Dermis microvascular lymphatic vessel endothelial cell (primary cell): ENCODE measurements around the gene DEUP1. TPM values are rescaled to one million over a fixed set of nuclear protein-coding genes. Genes with fewer than 3 reads are reported as not detected.

Experiments
- DNase-seq, 2 donors: peaks; one replicate each; pipeline versions ENCODE4 v3.0.0 to v3.0.0-alpha.2; 2010; ENCODE audit warnings: low read depth in 2 of 2
- total RNA-seq: library from RNA; depleted of rRNA; stranded (reverse); fragments of >200 nt; gene quantifications from 2 replicates; pipeline ENCODE4 v1.2.1, GENCODE V29; 2014

DEUP1 gene
- total RNA-seq, 1 donor from 2014 or later, result not detected

GRCh38 chr11:93477684-93478234, 147.2 kb downstream of the DEUP1 start:
- peak in 1 of 2 donors; percentile 33 for DNase-seq

GRCh38 chr11:93478841-93479240, 148.3 kb downstream of the DEUP1 start:
- DNase-seq, result no peak

DNA sequence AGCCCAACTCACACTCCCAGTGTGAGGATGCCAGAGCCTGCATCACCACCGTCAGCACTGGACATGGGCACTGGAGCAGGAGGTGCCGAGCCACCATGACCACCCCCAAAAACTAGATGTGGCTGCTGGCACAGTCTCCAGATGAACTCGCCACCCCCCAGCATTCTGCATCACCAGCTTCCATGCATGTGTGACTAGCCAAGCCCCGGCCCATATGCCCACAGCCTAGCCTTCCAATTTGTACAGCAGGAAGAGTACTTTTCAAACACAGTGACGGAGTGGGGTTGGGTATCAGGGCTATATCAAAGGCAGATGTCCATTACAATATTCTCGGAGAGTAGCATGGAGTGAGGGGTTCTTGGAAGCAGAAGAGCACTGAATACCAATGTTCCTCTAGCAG, 149.7 kb downstream of the DEUP1 start:
- no peak for DNase-seq

DNA sequence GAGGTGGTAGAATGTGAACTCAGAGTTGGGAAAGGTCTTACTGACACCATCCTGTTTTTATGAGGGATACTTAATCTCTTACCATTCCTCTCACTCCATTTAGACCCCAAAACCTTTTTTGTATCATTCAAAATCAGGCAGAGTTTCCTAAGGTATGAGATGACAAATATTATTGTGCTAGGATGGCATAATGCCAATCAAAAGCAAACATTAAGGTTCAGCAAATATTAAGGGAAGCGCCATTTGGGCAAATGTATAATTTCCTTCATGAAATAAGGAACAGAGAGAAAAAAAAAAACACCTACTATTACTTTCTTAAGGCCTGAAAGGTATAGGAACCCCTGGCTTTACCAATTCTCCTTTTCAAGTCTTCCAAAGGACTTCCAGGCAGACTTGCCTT, 150.2 kb downstream of the DEUP1 start:
- DNase-seq, result no peak

DNA sequence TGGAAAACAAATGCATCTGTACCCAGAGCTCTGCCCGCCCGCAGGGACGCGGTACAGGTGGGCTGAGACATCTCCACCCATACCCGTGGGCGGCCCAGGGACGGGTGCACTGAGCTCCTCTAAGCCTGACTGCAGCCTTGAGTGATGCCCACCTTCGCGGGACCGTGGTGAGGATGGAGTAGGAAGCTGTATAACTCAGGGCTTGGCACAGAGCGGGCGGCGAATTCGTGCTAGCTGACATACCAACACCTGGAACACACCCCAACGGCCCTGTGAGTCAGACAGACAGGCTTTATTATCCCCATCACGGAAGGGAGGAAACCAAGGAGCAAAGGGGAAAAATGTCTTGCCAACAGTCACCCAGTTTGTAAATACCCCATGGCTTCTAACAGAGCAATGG, 150.7 kb downstream of the DEUP1 start:
- DNase-seq, result no peak

DNA sequence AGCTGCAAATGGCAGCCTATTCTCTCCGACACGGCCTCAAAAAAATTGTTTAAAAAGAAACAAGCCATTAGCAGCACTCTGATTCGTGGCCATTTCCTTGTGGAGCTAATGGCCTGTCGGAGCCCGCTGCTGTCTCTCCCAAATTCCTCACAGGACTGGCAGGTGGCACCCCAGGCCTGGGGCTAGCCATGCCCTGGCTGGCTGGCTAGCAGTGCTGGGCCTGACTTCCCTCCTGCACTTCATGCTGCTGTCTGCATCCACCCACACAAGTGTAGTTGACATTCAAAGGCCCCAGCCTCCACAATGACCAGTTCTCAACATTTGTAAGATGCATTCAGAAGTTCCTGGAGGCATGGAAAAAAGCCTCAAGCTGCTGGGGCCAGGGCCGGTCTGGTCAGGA, 151.2 kb downstream of the DEUP1 start:
- DNase-seq, result no peak

GRCh38 chr11:93482556-93482955, 152.0 kb downstream of the DEUP1 start:
- no peak for DNase-seq

- no peak for DNase-seq
These were observed 154.2 kb downstream of the DEUP1 start for GRCh38 chr11:93484716-93485115.

GRCh38 chr11:93485983-93486382, 155.4 kb downstream of the DEUP1 start:
- DNase-seq, result no peak

DNA sequence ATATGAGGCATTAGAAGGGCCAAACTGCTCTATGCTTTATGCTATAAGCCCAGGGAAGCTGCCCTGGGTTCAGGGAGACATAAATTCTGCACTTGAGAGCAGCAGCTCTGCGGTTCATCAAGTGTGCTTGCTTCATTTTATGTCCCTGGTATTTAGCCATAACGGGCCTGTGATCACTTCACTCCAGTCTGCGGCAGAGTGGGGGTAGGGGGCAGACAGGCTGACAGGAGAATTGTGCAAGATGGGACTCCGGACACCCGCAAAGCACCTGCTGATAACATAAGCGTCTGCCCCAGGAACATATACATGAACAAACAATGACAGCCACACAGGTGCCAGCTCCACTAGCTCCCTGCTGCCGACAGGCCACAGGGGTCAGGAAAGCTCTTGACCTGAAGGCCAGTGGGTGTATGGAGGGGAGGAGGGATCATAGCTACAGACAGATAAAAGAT, 156.5 kb downstream of the DEUP1 start:
- no peak for DNase-seq

Other genes with a start within 250 kb of the DEUP1 start
- 4.4 and 7.0 TPM in 2 replicates for gene SLC36A4, start 132.8 kb upstream of the DEUP1 start, total RNA-seq
- 9.1 and 11.8 TPM in 2 replicates for gene SMCO4, start 212.6 kb downstream of the DEUP1 start, total RNA-seq